ENCODE results near the gene VAMP2. TPM values are rescaled to one million over a fixed set of nuclear protein-coding genes. Genes with fewer than 3 reads are reported as not detected.

VAMP2 gene
- total and polyA plus RNA-seq, 9 of the 15 experiments (the other 6 are each of a cell fraction or from before 2014, with no cell fraction given) = 2.3 to 31.8 (median 6.0) TPM

GRCh38 chr17:8156246-8156992 lies 6.3 kb downstream of the VAMP2 start:
- Histone ChIP-seq H3K36me3 (ENCODE audit: control insufficient read depth, insufficient read depth, low read length) (peaks cover 23% of the 10 kb centered on the region; the same call in 2 of the 3 replicates), H4K20me1 (replicated peaks; ENCODE audit: control insufficient read depth, insufficient read depth, low read length) (0 out of 2 replicates have a peak, but pooled peaks cover 6% of the 10 kb centered on the region), H3K9ac (ENCODE audit: insufficient read depth in 1 of 2, low read depth in 2 of 2, low read length in 2 of 2) (peak overlapping the region; percentile 76 to 95), H3K9me3 (replicated peaks; ENCODE audit: control insufficient read depth, insufficient read depth, low read depth, low read length) (no peaks in the 10 kb centered on the region), H2AFZ (ENCODE audit: low read depth, low read length) (peak overlapping the region; percentile 77), H3K9me1 (ENCODE audit: control insufficient read depth, insufficient read depth, low read length) (no peaks in the 10 kb centered on the region), H3K27ac (ENCODE audit: extremely low read depth, low read depth, low read length) (peak overlapping the region; percentile 86), H3K79me2 (ENCODE audit: control insufficient read depth, insufficient read depth, low read length) (peaks cover 48% of the 10 kb centered on the region), H3K4me3 (peak overlapping the region; percentile 52), H3K4me2 (ENCODE audit: insufficient read depth, low read length) (peak overlapping the region; percentile 90), H3K4me1 (replicated peaks in 1 of 2; ENCODE audit: control insufficient read depth in 2 of 2, insufficient read depth in 2 of 2, low read length in 2 of 2) (peaks cover 42 to 68% of the 10 kb centered on the region in 2 experiments), H3K27me3 (ENCODE audit: control insufficient read depth in 2 of 2, insufficient read depth in 2 of 2, low read length in 2 of 2) (no peaks in the 10 kb centered on the region)
- under 1% methylated on average over 36 of the region's 59 CpGs for WGBS (ENCODE audit: insufficient coverage, low coverage, missing lambda C conversion rate)
- DNase-seq (ENCODE audit: extremely low read depth in 1 of 4, low spot score in 3 of 4) (peak; percentile 88 to 99 (median 92)), ATAC-seq (peak; percentile 83), FAIRE-seq (peak; percentile 98)
- ChIA-PET CTCF (ENCODE audit: low intra/inter-chr PET ratio) (no interaction called here), POLR2A (interaction anchor here (0.6 to 8.6 kb wide), 10 partner anchors 15 to 874 kb away, joined by 3 to 105 read pairs (median 3); partner anchors contain the start of gene AURKB)
- in situ Hi-C loops (cut with MboI) (no loop called here), intact Hi-C loops (cut with micrococcal nuclease) (loop anchor here (1.0 kb wide), 2 partner anchors 18 to 36 kb away; no protein-coding TSS in a partner anchor)
- BruUV-seq (replicated peaks) = no TSS peak
- peak; percentile 30; the same call in 1 of the 2 replicates for TF ChIP-seq EP300 (IDR thresholded peaks at IDR 0.05; ENCODE audit: low read length)
- no peak for TF ChIP-seq TCF15 (CRISPR knock-in tag; IDR thresholded peaks at IDR 0.05)
- TF ChIP-seq NBN (IDR thresholded peaks at IDR 0.05; ENCODE audit: low read depth) = no peak
- TF ChIP-seq XRCC3 (IDR thresholded peaks at IDR 0.05) = no peak
- no peak for TF ChIP-seq CBX2 (IDR thresholded peaks at IDR 0.05; ENCODE audit: insufficient read depth, low read length, poor library complexity, severe bottlenecking)
- TF ChIP-seq, protein P1, sequence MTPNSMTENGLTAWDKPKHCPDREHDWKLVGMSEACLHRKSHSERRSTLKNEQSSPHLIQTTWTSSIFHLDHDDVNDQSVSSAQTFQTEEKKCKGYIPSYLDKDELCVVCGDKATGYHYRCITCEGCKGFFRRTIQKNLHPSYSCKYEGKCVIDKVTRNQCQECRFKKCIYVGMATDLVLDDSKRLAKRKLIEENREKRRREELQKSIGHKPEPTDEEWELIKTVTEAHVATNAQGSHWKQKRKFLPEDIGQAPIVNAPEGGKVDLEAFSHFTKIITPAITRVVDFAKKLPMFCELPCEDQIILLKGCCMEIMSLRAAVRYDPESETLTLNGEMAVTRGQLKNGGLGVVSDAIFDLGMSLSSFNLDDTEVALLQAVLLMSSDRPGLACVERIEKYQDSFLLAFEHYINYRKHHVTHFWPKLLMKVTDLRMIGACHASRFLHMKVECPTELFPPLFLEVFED (CRISPR knock-in tag; conservative IDR thresholded peaks at IDR 0.05) = no peak
- no peak for TF ChIP-seq EWSR1 (IDR thresholded peaks at IDR 0.05; ENCODE audit: borderline replicate concordance, low read depth, partially characterized antibody)
- TF ChIP-seq MNT (conservative IDR thresholded peaks at IDR 0.05) = peak; percentile 100
- TF ChIP-seq E2F1 (CRISPR knock-in tag; IDR thresholded peaks at IDR 0.05) = no peak
- TF ChIP-seq, protein P2, sequence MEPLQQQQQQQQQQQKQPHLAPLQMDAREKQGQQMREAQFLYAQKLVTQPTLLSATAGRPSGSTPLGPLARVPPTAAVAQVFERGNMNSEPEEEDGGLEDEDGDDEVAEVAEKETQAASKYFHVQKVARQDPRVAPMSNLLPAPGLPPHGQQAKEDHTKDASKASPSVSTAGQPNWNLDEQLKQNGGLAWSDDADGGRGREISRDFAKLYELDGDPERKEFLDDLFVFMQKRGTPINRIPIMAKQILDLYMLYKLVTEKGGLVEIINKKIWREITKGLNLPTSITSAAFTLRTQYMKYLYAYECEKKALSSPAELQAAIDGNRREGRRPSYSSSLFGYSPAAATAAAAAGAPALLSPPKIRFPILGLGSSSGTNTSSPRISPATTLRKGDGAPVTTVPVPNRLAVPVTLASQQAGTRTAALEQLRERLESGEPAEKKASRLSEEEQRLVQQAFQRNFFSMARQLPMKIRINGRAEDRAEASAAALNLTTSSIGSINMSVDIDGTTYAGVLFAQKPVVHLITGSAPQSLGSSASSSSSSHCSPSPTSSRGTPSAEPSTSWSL (CRISPR knock-in tag; IDR thresholded peaks at IDR 0.05; ENCODE audit: borderline replicate concordance) = no peak
- peak; percentile 95 for TF ChIP-seq ATF7 (IDR thresholded peaks at IDR 0.05)
- TF ChIP-seq BCL6 (CRISPR knock-in tag; IDR thresholded peaks at IDR 0.05) = no peak
- no peak for TF ChIP-seq ARHGAP35 (IDR thresholded peaks at IDR 0.05; ENCODE audit: partially characterized antibody)
